Hematopoietic multipotent progenitor cell treated with erythropoietin and hydrocortisone succinate and interleukin-3 and kit ligand, for 15 days (in vitro differentiated cells): ENCODE results near the gene SNHG17.

ENCODE experiments used
- DNase-seq: peaks from one replicate; pipeline ENCODE4 v3.0.0-alpha.2; 2015; ENCODE audit warnings: low spot score

SNHG17 gene

DNA sequence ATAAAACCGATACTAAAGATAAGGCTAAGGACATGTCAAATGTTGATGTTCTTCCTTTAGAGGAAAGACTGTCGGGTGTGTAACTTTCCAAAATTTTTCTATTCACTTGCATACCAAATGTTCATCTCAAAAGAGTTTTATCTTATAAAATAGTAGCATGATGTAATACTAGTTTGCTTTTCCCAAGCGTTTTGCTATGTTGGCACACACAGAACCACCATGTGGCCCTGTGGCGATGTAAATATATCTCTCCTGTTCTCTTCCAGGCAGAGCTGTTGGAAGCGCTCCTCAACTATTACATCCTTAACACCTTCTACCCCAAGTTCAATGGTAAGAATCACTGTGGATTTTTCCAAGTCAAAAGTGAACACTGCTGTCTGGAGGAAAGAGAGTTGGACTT is 62.3 kb downstream of the SNHG17 start:
- no peak for DNase-seq
